ENCODE data around the gene CFAP47. TPM values are rescaled to one million over a fixed set of nuclear protein-coding genes. Genes with fewer than 3 reads are reported as not detected.

The CFAP47 gene
- total and polyA plus RNA-seq, 2 of the 8 experiments (the other 6 are each of a cell fraction or from before 2014, with no cell fraction given), result 0.04 TPM; not detected in 1

GRCh38 chrX:36198575-36198974 lies 279.0 kb downstream of the CFAP47 start:
- no peak for FAIRE-seq
- Histone ChIP-seq H2BK12ac (ENCODE audit: low read depth, low read length) (no peak overlapping the region), H3K79me2 (ENCODE audit: control insufficient read depth in 1 of 2, insufficient read depth in 2 of 2, low read length in 2 of 2) (no peaks in the 10 kb centered on the region), H3K27ac (ENCODE audit: low read depth, low read length) (no peak overlapping the region), H3K79me1 (ENCODE audit: low read depth, low read length) (no peaks in the 10 kb centered on the region), H2AFZ (ENCODE audit: low read length) (no peak overlapping the region), H3K27me3 (replicated peaks in 1 of 4; ENCODE audit: control insufficient read depth in 3 of 4, extremely low read depth in 1 of 4, insufficient read depth in 3 of 4, low read length in 3 of 4) (no peaks in the 10 kb centered on the region), H3K4me2 (ENCODE audit: insufficient read depth in 1 of 2, low read depth in 2 of 2, low read length in 2 of 2) (no peak overlapping the region), H4K5ac (ENCODE audit: insufficient read length, low read depth, low read length) (no peak overlapping the region), H3K23me2 (ENCODE audit: low read depth, low read length) (no peaks in the 10 kb centered on the region), H3K4ac (replicated peaks; ENCODE audit: insufficient read length, low read depth, low read length) (no peak overlapping the region), H3K9ac (replicated peaks in 1 of 4; ENCODE audit: extremely low read depth in 1 of 4, low read depth in 3 of 4, low read length in 3 of 4) (no peak overlapping the region), H4K91ac (replicated peaks; ENCODE audit: insufficient read length, low read length) (no peak overlapping the region), H3K9me3 (ENCODE audit: insufficient read depth in 2 of 2, low read depth in 1 of 2, low read length in 1 of 2) (peaks cover 0 to 5% of the 10 kb centered on the region in 2 experiments; a peak in 1 of 4 replicates), H4K20me1 (replicated peaks in 1 of 2; ENCODE audit: control insufficient read depth in 1 of 2, insufficient read depth in 2 of 2, low read length in 2 of 2) (no peaks in the 10 kb centered on the region), H2AK5ac (ENCODE audit: low read depth, low read length) (no peak overlapping the region), H3K14ac (ENCODE audit: insufficient read length) (no peak overlapping the region), H3K4me1 (replicated peaks in 1 of 4; ENCODE audit: control insufficient read depth in 3 of 4, insufficient read depth in 4 of 4, low read length in 3 of 4) (no peaks in the 10 kb centered on the region), H4K8ac (ENCODE audit: extremely low read depth, insufficient read depth, low read length) (no peak overlapping the region), H3K18ac (ENCODE audit: extremely low read depth, low read length) (no peak overlapping the region), H2BK120ac (replicated peaks; ENCODE audit: low read depth, low read length) (no peak overlapping the region), H2BK15ac (ENCODE audit: low read length) (no peak overlapping the region), H3K4me3 (ENCODE audit: extremely low read depth in 1 of 4, insufficient read depth in 2 of 4, low read depth in 3 of 4, low read length in 4 of 4) (no peak overlapping the region; a peak in 1 of 8 replicates), H2BK5ac (ENCODE audit: low read depth, low read length) (no peak overlapping the region), H3K56ac (replicated peaks; ENCODE audit: insufficient read length, low read depth, low read length) (no peak overlapping the region), H2BK20ac (ENCODE audit: low read length) (no peak overlapping the region), H3K23ac (ENCODE audit: insufficient read length) (no peak overlapping the region), H3K36me3 (ENCODE audit: control insufficient read depth in 2 of 4, insufficient read depth in 4 of 4, low read length in 3 of 4) (no peaks in the 10 kb centered on the region)
- DNase-seq (ENCODE audit: low read depth in 1 of 2, low spot score in 2 of 2), result no peak
- TF ChIP-seq TEAD4 (IDR thresholded peaks at IDR 0.05; ENCODE audit: low read depth, low read length) (0 out of 2 replicates have a peak, but pooled peaks have one; percentile 35), SP1 (IDR thresholded peaks at IDR 0.05; ENCODE audit: low read depth, low read length) (peak; percentile 64), RBBP5 (IDR thresholded peaks at IDR 0.05; ENCODE audit: borderline replicate concordance, low read depth, low read length) (no peak), SUZ12 (IDR thresholded peaks at IDR 0.05; ENCODE audit: low read length) (no peak), TAF7 (optimal IDR thresholded peaks at IDR 0.05; ENCODE audit: borderline replicate concordance, low read depth, low read length) (no peak), CTBP2 (IDR thresholded peaks at IDR 0.05; ENCODE audit: borderline replicate concordance, insufficient read depth, insufficient read length, low read length) (no peak), SIX5 (IDR thresholded peaks at IDR 0.05; ENCODE audit: low read depth, low read length) (no peak), HDAC6 (IDR thresholded peaks at IDR 0.05; ENCODE audit: low read depth, low read length) (no peak), KDM1A (IDR thresholded peaks at IDR 0.05; ENCODE audit: borderline replicate concordance, low read length) (no peak)
- ChIA-PET POLR2A (ENCODE audit: partially characterized antibody) (no interaction called here), CTCF (ENCODE audit: partially characterized antibody) (no interaction called here)

Measured in H1 (cell line).